Fibroblast of lung (primary cell): ENCODE data around the gene TAOK3. TPM values are rescaled to one million over a fixed set of nuclear protein-coding genes. Genes with fewer than 3 reads are reported as not detected.

Source experiments
- DNase-seq, 2 donors: peaks; one replicate each; pipeline versions ENCODE4 v3.0.0 to v3.0.0-alpha.2; 2010; ENCODE audit warnings: low read depth in 2 of 2
- H2AFZ ChIP-seq: 2 replicates; pipeline ENCODE4 v1.5.1; 2012; ENCODE audit warnings: low read length, control low read depth, inconsistent platforms
- H3K27ac ChIP-seq: 2 replicates; pipeline ENCODE4 v1.5.1; 2011; ENCODE audit warnings: low read length, control low read depth; ENCODE audit not compliant: insufficient read depth
- H3K27me3 ChIP-seq: 2 replicates; pipeline ENCODE4 v1.5.1; 2011; ENCODE audit warnings: mild to moderate bottlenecking, low read length; ENCODE audit not compliant: control insufficient read depth, insufficient read depth
- H3K36me3 ChIP-seq: 2 replicates; pipeline ENCODE4 v1.5.1; 2011; ENCODE audit warnings: low read length; ENCODE audit not compliant: control insufficient read depth, insufficient read depth
- H3K4me1 ChIP-seq: 2 replicates; pipeline ENCODE4 v1.5.1; 2011; ENCODE audit warnings: low read length; ENCODE audit not compliant: control insufficient read depth, insufficient read depth; ENCODE audit errors: extremely low read depth
- H3K4me2 ChIP-seq: 2 replicates; pipeline ENCODE4 v1.5.1; 2011; ENCODE audit warnings: low read length, control low read depth; ENCODE audit not compliant: insufficient read depth; ENCODE audit errors: extremely low read depth
- H3K4me3 ChIP-seq, 4 experiments: fragments of 200-600 bp in 1 of 4; sonication (generic) in 1 of 4; replicated peaks in 1 of 4; 2 replicates each; pipeline ENCODE4 v1.5.1; 2011 to 2016; ENCODE audit warnings: low read length in 4 of 4, low read depth in 3 of 4, mild to moderate bottlenecking in 3 of 4, control low read depth in 2 of 4, inconsistent platforms in 1 of 4, mixed read lengths in 1 of 4; ENCODE audit not compliant: insufficient read depth in 1 of 4; ENCODE audit errors: control extremely low read depth in 1 of 4
- H3K79me2 ChIP-seq: 2 replicates; pipeline ENCODE4 v1.5.1; 2012; ENCODE audit warnings: mild to moderate bottlenecking, low read length, inconsistent platforms; ENCODE audit not compliant: control insufficient read depth, insufficient read depth
- H3K9ac ChIP-seq: 2 replicates; pipeline ENCODE4 v1.5.1; 2011; ENCODE audit warnings: mild to moderate bottlenecking, low read length, control low read depth; ENCODE audit not compliant: insufficient read depth
- H3K9me3 ChIP-seq: 2 replicates; pipeline ENCODE4 v1.5.1; 2012; ENCODE audit warnings: low read depth, low read length; ENCODE audit not compliant: control insufficient read depth, insufficient read depth
- H4K20me1 ChIP-seq: 2 replicates; pipeline ENCODE4 v1.5.1; 2011; ENCODE audit warnings: low read length; ENCODE audit not compliant: control insufficient read depth, insufficient read depth; ENCODE audit errors: extremely low read depth
- CTCF ChIP-seq, 2 donors: IDR thresholded peaks in 1 of 2; conservative IDR thresholded peaks in 1 of 2; 1 replicate in 1 of 2; 2 replicates in 1 of 2; pipeline ENCODE4 v1.5.1; 2011 to 2012; ENCODE audit warnings: low read length in 2 of 2, control low read depth in 1 of 2, inconsistent platforms in 1 of 2, low read depth in 1 of 2, mild to moderate bottlenecking in 1 of 2
- EZH2 ChIP-seq: IDR thresholded peaks from 2 replicates; pipeline ENCODE4 v1.5.1; 2012; ENCODE audit warnings: low read length, control low read depth, mild to moderate bottlenecking; ENCODE audit errors: missing control alignments
- polyA plus RNA-seq, 2 donors: library from polyadenylated mRNA; depleted of rRNA in 1 of 2; stranded (reverse) in 1 of 2; unstranded in 1 of 2; fragments of >200 nt; gene quantifications; 2 replicates each; pipeline ENCODE4 v1.2.1, GENCODE V29; 2011 to 2012; ENCODE audit warnings: missing spikeins in 1 of 2
- total RNA-seq: library from RNA; depleted of rRNA; stranded (reverse); fragments of >200 nt; gene quantifications from 2 replicates; pipeline ENCODE4 v1.2.1, GENCODE V29; 2014

TAOK3 gene
- total and polyA plus RNA-seq, 2 donors (not counting 1 experiment from before 2014, with no cell fraction given) = 64.7 to 97.4 TPM

- no peak overlapping the region for H3K27ac ChIP-seq
- H2AFZ ChIP-seq = no peak overlapping the region
- no peaks in the 10 kb centered on the region for H4K20me1 ChIP-seq
- TF ChIP-seq CTCF (conservative IDR thresholded peaks at IDR 0.05 in 1 of 2, IDR thresholded peaks at IDR 0.05 in 1 of 2; ENCODE audit: low read depth in 1 of 2, low read length in 2 of 2) = no peak
- TF ChIP-seq EZH2 = no peak
- no peaks in the 10 kb centered on the region for H3K27me3 ChIP-seq
- H3K79me2 ChIP-seq = peaks cover 3% of the 10 kb centered on the region
- DNase-seq = peak; percentile 33 to 45
- H3K9ac ChIP-seq = no peak overlapping the region
- no peak overlapping the region for H3K4me3 ChIP-seq
- no peaks in the 10 kb centered on the region for H3K4me1 ChIP-seq
- H3K4me2 ChIP-seq = no peak overlapping the region
- no peaks in the 10 kb centered on the region for H3K9me3 ChIP-seq
- no peaks in the 10 kb centered on the region for H3K36me3 ChIP-seq
Observed at GRCh38 chr12:118290130-118290529, 82.6 kb downstream of the TAOK3 start.

GRCh38 chr12:118288174-118288573, 84.5 kb downstream of the TAOK3 start:
- Histone ChIP-seq H3K27me3 (no peaks in the 10 kb centered on the region), H3K4me3 (no peak overlapping the region), H3K36me3 (no peaks in the 10 kb centered on the region), H4K20me1 (no peaks in the 10 kb centered on the region), H3K79me2 (peaks cover 4% of the 10 kb centered on the region), H3K9ac (no peak overlapping the region), H3K4me1 (no peaks in the 10 kb centered on the region), H3K9me3 (no peaks in the 10 kb centered on the region), H2AFZ (no peak overlapping the region), H3K27ac (no peak overlapping the region), H3K4me2 (no peak overlapping the region)
- no peak for DNase-seq
- TF ChIP-seq EZH2 (no peak), CTCF (conservative IDR thresholded peaks at IDR 0.05 in 1 of 2, IDR thresholded peaks at IDR 0.05 in 1 of 2; ENCODE audit: low read depth in 1 of 2, low read length in 2 of 2) (no peak)

DNA sequence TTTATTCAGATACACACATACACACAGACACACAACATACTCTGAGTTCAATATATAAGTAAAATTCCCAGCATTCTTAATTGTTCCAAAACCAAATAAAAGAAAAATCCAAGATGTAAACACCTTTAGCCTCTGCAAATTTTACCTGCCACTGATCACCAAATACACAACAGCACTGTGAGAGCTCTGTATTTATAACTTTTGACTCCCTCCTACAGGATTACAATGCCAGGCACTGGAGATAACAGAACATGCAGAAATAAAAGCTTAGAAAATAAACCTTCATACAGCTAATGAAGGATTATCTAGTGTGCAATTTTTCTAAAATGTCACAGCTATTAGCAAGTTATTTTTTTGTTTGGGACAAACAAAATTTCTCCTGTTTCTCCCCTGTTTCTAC, 85.0 kb downstream of the TAOK3 start:
- H3K79me2 ChIP-seq = peaks cover 4% of the 10 kb centered on the region
- H3K4me2 ChIP-seq = no peak overlapping the region
- no peak for DNase-seq
- H3K27me3 ChIP-seq = no peaks in the 10 kb centered on the region
- no peak overlapping the region for H3K27ac ChIP-seq
- H3K9ac ChIP-seq = no peak overlapping the region
- no peaks in the 10 kb centered on the region for H3K4me1 ChIP-seq
- TF ChIP-seq CTCF (conservative IDR thresholded peaks at IDR 0.05 in 1 of 2, IDR thresholded peaks at IDR 0.05 in 1 of 2; ENCODE audit: low read depth in 1 of 2, low read length in 2 of 2) = no peak
- no peak for TF ChIP-seq EZH2
- H2AFZ ChIP-seq = no peak overlapping the region
- H4K20me1 ChIP-seq = no peaks in the 10 kb centered on the region
- no peak overlapping the region for H3K4me3 ChIP-seq
- no peaks in the 10 kb centered on the region for H3K9me3 ChIP-seq
- no peaks in the 10 kb centered on the region for H3K36me3 ChIP-seq
